HG03378 (cell line): ENCODE measurements around the gene NDOR1.

Source experiments
- ATAC-seq: cut with Tn5 transposase; IDR thresholded peaks from one replicate; pipeline ENCODE4 v1.9.1; 2021; ENCODE audit warnings: mild to moderate bottlenecking, moderate library complexity; ENCODE audit not compliant: unreplicated experiment

The NDOR1 gene

DNA sequence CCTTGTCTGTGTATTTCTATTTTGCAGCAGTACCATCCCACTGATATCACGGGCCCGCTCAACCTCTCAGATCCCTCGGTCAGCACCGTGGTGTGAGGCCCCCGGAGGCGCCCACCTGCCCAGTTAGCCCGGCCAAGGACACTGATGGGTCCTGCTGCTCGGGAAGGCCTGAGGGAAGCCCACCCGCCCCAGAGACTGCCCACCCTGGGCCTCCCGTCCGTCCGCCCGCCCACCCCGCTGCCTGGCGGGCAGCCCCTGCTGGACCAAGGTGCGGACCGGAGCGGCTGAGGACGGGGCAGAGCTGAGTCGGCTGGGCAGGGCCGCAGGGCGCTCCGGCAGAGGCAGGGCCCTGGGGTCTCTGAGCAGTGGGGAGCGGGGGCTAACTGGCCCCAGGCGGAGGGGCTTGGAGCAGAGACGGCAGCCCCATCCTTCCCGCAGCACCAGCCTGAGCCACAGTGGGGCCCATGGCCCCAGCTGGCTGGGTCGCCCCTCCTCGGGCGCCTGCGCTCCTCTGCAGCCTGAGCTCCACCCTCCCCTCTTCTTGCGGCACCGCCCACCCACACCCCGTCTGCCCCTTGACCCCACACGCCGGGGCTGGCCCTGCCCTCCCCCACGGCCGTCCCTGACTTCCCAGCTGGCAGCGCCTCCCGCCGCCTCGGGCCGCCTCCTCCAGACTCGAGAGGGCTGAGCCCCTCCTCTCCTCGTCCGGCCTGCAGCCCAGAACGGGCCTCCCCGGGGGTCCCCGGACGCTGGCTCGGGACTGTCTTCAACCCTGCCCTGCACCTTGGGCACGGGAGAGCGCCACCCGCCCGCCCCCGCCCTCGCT is 37.5 kb upstream of the NDOR1 start:
- ATAC-seq = no peak

- ATAC-seq = no peak
Measured at GRCh38 chr9:137168573-137168903, 37.0 kb upstream of the NDOR1 start.

DNA sequence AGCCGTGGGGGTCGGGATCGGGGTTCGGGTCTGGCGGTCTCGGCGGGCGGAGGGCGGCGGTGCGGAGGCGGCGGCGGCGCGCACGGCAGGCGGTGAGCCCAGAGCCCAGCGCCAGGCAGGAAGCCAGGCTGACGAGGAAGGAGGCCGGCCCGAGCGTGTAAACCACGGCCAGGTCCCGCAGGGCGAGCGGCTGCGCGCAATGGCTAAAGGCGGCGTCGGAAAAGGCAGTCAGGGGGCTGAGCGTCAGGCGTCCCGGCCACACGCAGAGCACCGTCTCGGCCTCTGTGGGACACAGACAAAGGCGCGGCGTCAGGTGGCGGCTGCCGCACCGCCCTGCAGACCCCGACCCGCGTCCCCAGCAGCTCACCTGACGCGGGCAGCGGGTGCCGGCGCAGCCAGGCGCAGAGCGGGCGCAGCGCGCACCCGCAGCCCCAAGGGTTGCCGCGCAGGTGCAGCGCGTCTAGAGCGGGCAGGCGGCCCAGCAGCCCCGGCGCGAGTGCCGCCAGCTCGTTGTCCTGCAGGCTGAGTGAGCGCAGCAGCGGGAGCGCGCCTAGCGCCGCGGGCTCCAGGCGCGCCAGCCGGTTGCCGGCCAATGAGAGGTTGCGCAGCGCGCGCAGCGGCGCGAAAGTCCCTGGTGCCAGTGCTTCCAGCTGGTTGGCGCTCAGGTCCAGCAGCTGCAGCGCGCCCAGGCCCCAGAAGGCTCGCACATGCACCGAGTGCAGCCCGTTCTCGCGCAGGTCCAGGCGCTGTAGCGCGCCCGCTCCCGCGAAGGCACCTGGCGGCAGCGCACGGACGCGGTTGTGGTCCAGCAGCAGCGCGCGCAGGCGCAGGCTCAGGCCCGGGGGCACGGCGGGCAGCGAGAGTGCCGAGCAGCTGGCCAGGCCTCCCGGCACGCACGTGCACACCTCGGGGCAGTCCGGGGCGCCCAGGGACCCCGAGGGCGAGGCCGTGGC is 36.3 kb upstream of the NDOR1 start:
- no peak for ATAC-seq

DNA sequence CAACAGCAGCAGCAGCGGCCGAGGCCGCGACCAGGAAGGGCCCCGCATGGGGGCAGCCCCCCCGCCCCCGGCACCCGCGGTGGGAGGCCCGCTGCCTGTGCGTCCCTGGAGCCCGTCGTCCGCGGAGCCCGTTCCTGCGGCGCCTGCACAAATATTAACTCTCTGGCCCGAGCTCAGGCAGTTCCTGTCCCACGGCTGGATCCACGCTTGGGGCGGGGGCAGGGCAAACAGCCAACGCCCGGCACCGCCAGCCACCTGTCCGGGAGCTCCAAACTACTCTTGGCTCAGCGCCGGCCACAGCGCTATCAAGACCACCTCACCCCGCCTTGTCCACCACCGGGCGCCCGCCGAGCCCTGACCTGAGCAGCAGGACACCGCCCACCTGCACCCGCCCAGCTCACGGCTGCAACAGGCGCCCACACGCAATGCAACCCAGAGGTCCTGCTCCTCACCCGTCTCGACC is 35.6 kb upstream of the NDOR1 start, which contains the start of gene LRRC26:
LRRC26 (minus strand) TSS at position 156 of the 463 bp plus-strand sequence; CDS start at position 48, 108 bp downstream.
- ATAC-seq = no peak

- no peak for ATAC-seq
Measured at GRCh38 chr9:137170486-137171148, 34.9 kb upstream of the NDOR1 start.

GRCh38 chr9:137171149-137171900 is 34.2 kb upstream of the NDOR1 start:
- no peak for ATAC-seq

DNA sequence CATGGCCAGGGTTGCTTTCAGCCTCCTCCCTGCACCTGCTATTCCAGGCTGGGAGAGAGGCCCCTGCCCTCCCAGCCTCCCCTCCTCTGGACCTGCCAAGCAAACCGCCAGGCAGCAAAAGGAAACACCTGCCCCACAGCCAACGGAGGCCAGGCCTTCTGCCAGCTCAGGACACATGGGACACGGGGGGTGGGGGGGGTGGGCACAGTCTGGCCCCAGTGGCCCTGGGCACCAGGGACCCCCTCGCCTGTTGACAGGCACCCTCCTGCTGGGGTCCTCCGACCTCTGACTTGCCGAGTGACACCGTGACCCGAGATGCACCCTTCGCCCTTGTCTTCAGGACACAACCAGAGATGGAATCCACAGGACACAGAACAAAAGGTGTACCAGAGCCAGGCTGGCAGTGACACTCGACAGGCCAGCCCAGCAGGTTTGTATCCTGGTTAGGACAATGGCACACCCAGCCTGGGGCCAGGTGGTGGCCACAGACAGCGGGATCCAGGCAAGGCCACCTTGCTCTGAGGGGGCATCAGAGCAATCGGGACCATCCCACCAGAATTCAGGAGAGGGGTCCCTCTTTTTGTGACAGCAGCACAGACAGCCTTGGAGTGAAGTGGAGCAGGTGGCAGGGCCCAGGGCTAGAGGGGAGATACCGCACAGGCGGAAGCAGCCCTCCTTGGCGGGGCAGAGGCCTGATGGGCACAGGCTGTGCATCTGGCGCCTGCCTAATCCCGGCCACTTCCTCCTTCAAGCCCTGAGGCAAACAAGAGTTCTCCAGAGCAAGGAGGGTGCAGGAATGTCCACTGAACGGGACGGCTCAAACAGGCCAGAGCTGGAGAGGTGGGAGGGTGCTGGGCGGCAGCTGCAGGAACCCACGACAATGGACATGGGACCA is 32.4 kb upstream of the NDOR1 start:
- no peak for ATAC-seq

- no peak for ATAC-seq
Measured at GRCh38 chr9:137173796-137174664, 31.5 kb upstream of the NDOR1 start.

GRCh38 chr9:137174722-137175293 is 30.7 kb upstream of the NDOR1 start:
- no peak for ATAC-seq

- ATAC-seq = no peak
Measured at GRCh38 chr9:137175345-137175961, 30.0 kb upstream of the NDOR1 start.

DNA sequence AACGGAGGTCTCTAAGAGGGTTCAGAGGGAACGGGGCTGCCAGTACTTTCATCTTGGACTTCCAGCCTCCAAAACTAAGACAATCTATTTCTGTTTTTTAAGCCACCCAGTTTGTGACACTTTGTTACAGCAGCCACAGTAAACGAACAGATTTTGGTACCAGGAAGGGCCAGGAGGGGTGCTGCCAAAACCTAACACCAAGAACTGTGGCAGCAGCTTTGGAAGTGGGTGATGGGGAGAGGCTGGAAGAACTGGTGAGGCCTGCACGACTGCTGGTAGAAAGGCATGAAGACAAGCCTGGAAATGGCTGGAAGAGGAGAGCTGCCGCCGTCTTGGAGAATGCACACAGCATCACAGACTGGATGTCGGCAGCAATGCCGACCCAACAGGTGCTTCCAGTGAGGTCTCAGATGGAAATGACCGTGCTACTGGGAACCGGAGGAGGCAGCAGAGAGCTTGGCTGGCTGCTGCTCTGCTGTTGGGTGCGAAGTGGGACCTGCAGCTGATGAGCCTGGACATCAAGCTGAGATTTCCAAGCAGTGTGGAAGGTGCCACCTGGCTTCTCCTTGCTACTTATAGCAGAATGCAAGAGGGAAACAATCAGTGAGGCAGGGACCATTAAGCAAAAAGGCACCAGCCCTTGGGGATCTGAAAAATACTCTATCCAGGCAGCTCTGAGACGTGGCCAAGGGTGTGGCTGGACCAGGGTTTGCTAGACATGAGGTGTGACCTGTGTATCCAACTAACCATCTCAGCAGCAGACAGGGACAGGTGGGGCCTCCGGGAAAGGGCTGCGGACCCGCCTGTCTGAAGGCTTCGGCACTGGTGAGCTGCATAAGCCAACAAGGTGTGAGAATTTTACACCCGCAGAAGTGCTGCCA is 29.0 kb upstream of the NDOR1 start:
- ATAC-seq = no peak

- no peak for ATAC-seq
Measured at GRCh38 chr9:137178201-137178938, 27.1 kb upstream of the NDOR1 start.

- no peak for ATAC-seq
Measured at GRCh38 chr9:137178939-137179630, 26.4 kb upstream of the NDOR1 start.

GRCh38 chr9:137179761-137180160 is 25.7 kb upstream of the NDOR1 start:
- ATAC-seq = no peak

- ATAC-seq = no peak
Measured at GRCh38 chr9:137180491-137180890, 25.0 kb upstream of the NDOR1 start.
